Ishikawa (cell line): ENCODE measurements around the gene AKAP6.

ENCODE experiments used
- CEBPB ChIP-seq: IDR thresholded peaks from 2 replicates; pipeline ENCODE4 v1.6.1; 2012
- CREB1 ChIP-seq: IDR thresholded peaks from 2 replicates; pipeline ENCODE4 v1.6.1; 2012; ENCODE audit warnings: low read depth
- EGR1 ChIP-seq: IDR thresholded peaks from 2 replicates; pipeline ENCODE4 v1.6.1; 2012
- EP300 ChIP-seq: IDR thresholded peaks from 2 replicates; pipeline ENCODE4 v1.6.1; 2012; ENCODE audit warnings: borderline replicate concordance
- FOXM1 ChIP-seq: IDR thresholded peaks from 2 replicates; pipeline ENCODE4 v1.6.1; 2012; ENCODE audit warnings: low read depth, borderline replicate concordance
- NFIC ChIP-seq: IDR thresholded peaks from 2 replicates; pipeline ENCODE4 v1.6.1; 2012
- RAD21 ChIP-seq: IDR thresholded peaks from 2 replicates; pipeline ENCODE4 v1.6.1; 2012; ENCODE audit warnings: low read depth
- TAF1 ChIP-seq: IDR thresholded peaks from 2 replicates; pipeline ENCODE4 v1.6.1; 2012; ENCODE audit warnings: low read depth, mild to moderate bottlenecking
- TCF12 ChIP-seq: IDR thresholded peaks from 2 replicates; pipeline ENCODE4 v1.6.1; 2012; ENCODE audit warnings: low read depth
- TEAD4 ChIP-seq: IDR thresholded peaks from 2 replicates; pipeline ENCODE4 v1.6.1; 2012
- YY1 ChIP-seq: IDR thresholded peaks from 2 replicates; pipeline ENCODE4 v1.6.1; 2012; ENCODE audit warnings: low read depth
- ZBTB7A ChIP-seq: IDR thresholded peaks from 2 replicates; pipeline ENCODE4 v1.6.1; 2012; ENCODE audit warnings: low read depth
- TF ChIP-seq, protein P1 (sequence below): IDR thresholded peaks from 2 replicates; pipeline ENCODE4 v1.6.1; 2012; ENCODE audit warnings: low read depth, mild to moderate bottlenecking
- TF ChIP-seq, protein P2 (sequence below): IDR thresholded peaks from 2 replicates; pipeline ENCODE4 v1.6.1; 2012
- TF ChIP-seq, protein P3 (sequence below): IDR thresholded peaks from 2 replicates; pipeline ENCODE4 v1.6.1; 2012

The AKAP6 gene

DNA sequence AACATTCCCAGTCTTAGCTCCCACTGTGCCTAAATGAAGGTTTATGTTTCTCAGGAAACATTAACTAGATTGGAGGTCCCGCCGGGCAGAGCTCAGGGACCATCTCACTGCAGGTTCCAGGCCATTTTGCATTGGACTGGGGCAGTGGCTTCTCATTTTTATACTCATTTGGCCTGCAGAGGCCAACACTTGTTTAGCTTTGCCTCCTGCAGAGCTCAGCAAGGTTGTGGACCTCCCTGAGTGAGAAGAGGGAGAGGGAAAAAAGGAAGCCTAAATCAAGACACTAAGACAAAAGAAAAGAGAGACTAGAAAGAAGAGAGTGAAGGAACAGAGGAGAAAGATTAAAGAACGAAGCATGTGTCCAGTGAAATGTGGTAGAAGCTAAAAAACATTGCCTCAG, 280.3 kb downstream of the AKAP6 start:
- TF ChIP-seq EP300, result no peak
- no peak for TF ChIP-seq TEAD4
- no peak for TF ChIP-seq TCF12

DNA sequence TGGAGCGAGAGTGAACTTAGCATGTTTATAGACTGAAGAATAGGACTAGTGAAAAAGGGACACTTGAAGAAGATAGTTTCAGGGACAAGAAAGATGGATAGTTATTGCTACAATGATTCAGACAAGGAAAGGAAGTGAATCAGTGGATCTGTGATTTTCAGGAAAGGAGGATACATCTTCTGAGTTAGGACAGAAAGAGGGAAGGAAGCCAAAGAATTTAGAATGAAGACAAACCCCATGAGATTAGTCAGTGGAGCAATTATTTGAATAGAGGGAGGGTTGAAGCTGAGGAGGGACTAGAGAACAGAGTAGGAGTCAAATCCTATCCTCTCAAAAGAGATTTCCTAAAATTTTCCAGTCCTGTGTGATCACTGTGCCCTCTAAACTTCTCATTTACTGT, 282.7 kb downstream of the AKAP6 start:
- TF ChIP-seq EP300 (no peak), TEAD4 (no peak), CREB1 (no peak), CEBPB (no peak), TCF12 (no peak), ZBTB7A (no peak), YY1 (no peak), NFIC (no peak), RAD21 (no peak), EGR1 (no peak), FOXM1 (no peak), TAF1 (no peak)
- TF ChIP-seq, protein P1, sequence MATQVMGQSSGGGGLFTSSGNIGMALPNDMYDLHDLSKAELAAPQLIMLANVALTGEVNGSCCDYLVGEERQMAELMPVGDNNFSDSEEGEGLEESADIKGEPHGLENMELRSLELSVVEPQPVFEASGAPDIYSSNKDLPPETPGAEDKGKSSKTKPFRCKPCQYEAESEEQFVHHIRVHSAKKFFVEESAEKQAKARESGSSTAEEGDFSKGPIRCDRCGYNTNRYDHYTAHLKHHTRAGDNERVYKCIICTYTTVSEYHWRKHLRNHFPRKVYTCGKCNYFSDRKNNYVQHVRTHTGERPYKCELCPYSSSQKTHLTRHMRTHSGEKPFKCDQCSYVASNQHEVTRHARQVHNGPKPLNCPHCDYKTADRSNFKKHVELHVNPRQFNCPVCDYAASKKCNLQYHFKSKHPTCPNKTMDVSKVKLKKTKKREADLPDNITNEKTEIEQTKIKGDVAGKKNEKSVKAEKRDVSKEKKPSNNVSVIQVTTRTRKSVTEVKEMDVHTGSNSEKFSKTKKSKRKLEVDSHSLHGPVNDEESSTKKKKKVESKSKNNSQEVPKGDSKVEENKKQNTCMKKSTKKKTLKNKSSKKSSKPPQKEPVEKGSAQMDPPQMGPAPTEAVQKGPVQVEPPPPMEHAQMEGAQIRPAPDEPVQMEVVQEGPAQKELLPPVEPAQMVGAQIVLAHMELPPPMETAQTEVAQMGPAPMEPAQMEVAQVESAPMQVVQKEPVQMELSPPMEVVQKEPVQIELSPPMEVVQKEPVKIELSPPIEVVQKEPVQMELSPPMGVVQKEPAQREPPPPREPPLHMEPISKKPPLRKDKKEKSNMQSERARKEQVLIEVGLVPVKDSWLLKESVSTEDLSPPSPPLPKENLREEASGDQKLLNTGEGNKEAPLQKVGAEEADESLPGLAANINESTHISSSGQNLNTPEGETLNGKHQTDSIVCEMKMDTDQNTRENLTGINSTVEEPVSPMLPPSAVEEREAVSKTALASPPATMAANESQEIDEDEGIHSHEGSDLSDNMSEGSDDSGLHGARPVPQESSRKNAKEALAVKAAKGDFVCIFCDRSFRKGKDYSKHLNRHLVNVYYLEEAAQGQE, result no peak
- TF ChIP-seq, protein P2, sequence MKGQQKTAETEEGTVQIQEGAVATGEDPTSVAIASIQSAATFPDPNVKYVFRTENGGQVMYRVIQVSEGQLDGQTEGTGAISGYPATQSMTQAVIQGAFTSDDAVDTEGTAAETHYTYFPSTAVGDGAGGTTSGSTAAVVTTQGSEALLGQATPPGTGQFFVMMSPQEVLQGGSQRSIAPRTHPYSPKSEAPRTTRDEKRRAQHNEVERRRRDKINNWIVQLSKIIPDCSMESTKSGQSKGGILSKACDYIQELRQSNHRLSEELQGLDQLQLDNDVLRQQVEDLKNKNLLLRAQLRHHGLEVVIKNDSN, result no peak
- TF ChIP-seq, protein P3, sequence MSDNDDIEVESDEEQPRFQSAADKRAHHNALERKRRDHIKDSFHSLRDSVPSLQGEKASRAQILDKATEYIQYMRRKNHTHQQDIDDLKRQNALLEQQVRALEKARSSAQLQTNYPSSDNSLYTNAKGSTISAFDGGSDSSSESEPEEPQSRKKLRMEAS, result no peak

DNA sequence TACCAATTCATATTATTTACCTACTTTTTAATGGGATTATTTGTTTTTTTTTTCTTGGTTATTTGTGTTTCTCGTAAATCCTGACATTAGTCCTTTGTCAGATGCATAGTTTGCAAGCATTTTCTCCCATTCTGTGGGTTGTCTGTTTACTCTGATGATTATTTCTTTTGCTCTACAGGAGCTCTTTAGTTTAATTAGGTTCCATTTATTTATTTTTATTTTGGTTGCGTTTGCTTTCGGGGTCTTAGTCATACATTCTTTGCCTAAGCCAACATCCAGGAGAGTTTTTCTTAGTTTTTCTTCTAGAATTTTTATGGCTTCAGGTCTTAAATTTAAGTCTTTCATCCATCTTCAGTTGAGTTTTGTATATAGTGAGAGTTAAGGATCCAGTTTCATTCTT, 289.9 kb downstream of the AKAP6 start:
- no peak for TF ChIP-seq EGR1

DNA sequence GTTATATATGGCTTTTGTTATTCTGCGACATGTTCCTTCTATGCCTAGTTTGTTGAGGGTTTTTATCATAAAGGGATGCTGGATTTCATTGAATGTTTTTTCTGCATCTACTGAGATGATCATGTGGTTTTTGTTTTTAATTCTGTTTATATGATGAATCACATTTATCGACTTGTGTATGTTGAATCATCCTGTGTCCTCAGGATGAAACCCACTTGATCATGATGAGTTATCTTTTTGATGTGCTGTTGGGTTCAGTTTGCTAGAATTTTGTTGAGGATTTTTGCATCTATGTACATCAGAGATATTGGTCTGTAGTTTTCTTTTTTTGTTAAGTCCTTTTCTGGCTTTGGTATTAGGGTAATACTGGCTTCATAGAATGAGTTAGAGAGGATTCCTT, 291.2 kb downstream of the AKAP6 start:
- no peak for TF ChIP-seq TAF1
- no peak for TF ChIP-seq TCF12

DNA sequence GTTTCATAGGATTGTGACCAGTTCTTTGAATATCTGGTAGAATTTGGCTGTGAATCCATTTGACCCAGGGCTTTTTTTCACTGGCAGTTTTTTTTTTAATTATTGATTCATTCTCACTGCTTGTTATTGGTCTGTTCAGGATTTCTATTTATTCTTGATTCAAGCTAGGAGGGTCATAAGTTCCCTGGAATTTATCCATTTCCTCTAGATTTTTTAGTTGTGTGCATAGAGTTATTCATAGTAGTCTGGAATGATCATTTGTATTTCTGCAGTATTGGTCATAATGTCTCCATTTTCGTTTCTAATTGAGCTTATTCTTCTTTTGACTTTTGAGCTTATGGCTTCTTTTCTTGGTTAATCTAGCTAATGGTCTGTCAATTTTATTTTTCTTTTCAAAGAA, 291.6 kb downstream of the AKAP6 start:
- TF ChIP-seq FOXM1 (no peak), TEAD4 (no peak), TAF1 (no peak), YY1 (no peak), CEBPB (no peak), NFIC (no peak), RAD21 (no peak), TCF12 (no peak), EGR1 (no peak), EP300 (no peak), CREB1 (no peak), ZBTB7A (no peak)
- TF ChIP-seq, protein P1, result no peak
- TF ChIP-seq, protein P2, result no peak
- TF ChIP-seq, protein P3, result no peak

DNA sequence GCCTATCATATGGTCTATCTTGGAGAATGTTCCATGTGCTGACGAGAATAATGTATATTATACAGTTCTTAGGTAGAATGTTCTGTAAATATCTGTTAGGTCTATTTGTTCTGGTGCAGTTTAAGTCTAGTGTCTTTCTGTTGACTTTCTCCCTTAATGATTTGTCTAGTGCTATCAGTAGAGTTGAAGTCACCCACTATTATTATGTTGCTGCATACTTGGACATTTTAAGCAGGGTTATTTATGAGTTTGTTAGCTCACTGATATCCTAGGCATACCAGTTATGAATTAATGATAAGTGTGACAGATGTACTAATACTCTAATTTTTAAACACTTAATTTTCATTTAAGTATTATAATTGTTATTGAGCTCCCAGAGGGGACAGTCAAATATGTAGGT, 292.5 kb downstream of the AKAP6 start:
- TF ChIP-seq ZBTB7A (no peak), NFIC (no peak), TCF12 (no peak), RAD21 (no peak), YY1 (no peak), CEBPB (no peak), TAF1 (no peak)
- TF ChIP-seq, protein P2, result no peak
- TF ChIP-seq, protein P3, result no peak

DNA sequence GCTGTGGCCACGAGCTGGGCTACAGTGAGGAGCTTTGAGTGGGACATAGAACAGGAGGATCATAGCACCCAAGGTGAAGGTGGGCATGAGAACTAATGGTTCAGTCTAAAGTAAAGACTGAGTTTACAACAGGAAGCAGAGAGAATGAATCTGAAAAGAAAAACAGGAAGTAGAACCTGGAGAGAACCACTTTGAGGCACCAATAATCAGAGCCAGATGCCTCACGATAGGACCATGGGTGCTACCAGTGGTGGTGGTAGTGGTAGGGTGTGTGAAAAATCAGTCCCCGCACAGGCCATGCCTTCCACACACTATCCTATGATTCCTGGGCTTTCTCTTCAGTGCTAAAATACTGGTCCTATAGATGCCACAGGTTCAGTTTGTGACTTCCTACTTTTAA, 293.6 kb downstream of the AKAP6 start:
- TF ChIP-seq, protein P2, result no peak
- no peak for TF ChIP-seq EGR1
- TF ChIP-seq RAD21, result no peak
- TF ChIP-seq, protein P1, result no peak
- no peak for TF ChIP-seq TCF12
- no peak for TF ChIP-seq CREB1
- no peak for TF ChIP-seq CEBPB
- no peak for TF ChIP-seq ZBTB7A
- TF ChIP-seq YY1, result no peak
- TF ChIP-seq TAF1, result no peak
- no peak for TF ChIP-seq FOXM1
